ENCODE results near the gene CAPN12. TPM values are rescaled to one million over a fixed set of nuclear protein-coding genes. Genes with fewer than 3 reads are reported as not detected.

CAPN12 gene
- total and polyA plus RNA-seq, 9 donors, result 0.22 to 8.0 (median 3.1) TPM

DNA sequence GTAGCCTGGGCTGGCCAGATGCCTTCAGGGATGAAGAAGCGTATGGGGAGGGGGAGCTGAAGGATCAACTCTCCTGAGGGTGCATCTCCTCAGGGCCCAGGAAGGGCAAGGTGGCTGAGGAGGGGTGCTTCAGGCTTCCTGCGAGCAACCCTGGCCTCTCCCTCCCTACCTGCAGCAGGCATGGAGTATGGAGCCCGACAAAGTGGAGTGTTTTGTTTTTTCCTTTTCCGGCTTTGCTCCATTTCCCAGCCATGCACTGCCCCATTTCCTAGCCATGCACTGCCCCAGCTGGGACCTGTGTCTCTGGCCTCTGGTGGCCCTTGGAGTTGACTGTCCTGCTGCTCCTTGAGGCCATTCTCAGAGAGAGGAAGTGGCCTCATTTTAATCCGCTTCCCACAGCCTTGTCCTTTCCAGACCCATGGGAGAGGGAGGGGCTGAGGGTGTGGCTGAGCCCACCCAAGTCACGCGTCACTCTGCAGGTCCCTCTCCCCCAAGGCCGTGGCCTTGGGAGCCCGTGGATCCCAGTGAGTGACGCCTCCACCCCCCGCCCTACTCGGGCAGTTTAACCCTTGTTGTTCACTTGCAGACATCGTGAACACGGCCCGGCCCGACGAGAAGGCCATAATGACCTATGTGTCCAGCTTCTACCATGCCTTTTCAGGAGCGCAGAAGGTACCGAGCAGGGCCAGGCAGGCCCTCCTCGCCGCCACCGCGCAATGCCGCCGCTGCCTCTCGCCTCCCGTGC is 34.4 kb downstream of the CAPN12 start:
- Histone ChIP-seq H3K9me3 (no peaks in the 10 kb centered on the region), H3K4me3 (no peak overlapping the region), H3K36me3 (no peaks in the 10 kb centered on the region), H3K27ac (peak overlapping the region; percentile 3 to 25), H3K4me1 (ENCODE audit: insufficient read depth) (peaks cover 22% of the 10 kb centered on the region), H3K27me3 (no peaks in the 10 kb centered on the region)
- intact Hi-C loops (cut with DNase I), result loop anchor here in 1 of 4 donors (5.0 kb wide), 1 partner anchor 58 kb away; no protein-coding TSS in a partner anchor
- TF ChIP-seq, protein P1, sequence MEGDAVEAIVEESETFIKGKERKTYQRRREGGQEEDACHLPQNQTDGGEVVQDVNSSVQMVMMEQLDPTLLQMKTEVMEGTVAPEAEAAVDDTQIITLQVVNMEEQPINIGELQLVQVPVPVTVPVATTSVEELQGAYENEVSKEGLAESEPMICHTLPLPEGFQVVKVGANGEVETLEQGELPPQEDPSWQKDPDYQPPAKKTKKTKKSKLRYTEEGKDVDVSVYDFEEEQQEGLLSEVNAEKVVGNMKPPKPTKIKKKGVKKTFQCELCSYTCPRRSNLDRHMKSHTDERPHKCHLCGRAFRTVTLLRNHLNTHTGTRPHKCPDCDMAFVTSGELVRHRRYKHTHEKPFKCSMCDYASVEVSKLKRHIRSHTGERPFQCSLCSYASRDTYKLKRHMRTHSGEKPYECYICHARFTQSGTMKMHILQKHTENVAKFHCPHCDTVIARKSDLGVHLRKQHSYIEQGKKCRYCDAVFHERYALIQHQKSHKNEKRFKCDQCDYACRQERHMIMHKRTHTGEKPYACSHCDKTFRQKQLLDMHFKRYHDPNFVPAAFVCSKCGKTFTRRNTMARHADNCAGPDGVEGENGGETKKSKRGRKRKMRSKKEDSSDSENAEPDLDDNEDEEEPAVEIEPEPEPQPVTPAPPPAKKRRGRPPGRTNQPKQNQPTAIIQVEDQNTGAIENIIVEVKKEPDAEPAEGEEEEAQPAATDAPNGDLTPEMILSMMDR (IDR thresholded peaks at IDR 0.05), result no peak
- TF ChIP-seq POLR2A (IDR thresholded peaks at IDR 0.05), result no peak
- TF ChIP-seq EP300 (IDR thresholded peaks at IDR 0.05), result no peak
- WGBS, 3 donors, result 65 to 77% (median 70%) methylated on average over 27 of the region's 27 CpGs
- no peak for DNase-seq

- H3K27ac ChIP-seq, result peak overlapping the region in 1 of 2 donors; percentile 3
- H3K9me3 ChIP-seq, result no peaks in the 10 kb centered on the region
- no peaks in the 10 kb centered on the region for H3K36me3 ChIP-seq
- intact Hi-C loops (cut with DNase I), result no loop called here
- WGBS, 3 donors, result 87 to 94% (median 88%) methylated on average over 10 of the region's 10 CpGs
- H3K4me3 ChIP-seq, result no peak overlapping the region
- no peak for DNase-seq
- TF ChIP-seq EP300 (IDR thresholded peaks at IDR 0.05), result no peak
- TF ChIP-seq, protein P1 (IDR thresholded peaks at IDR 0.05), result no peak
- TF ChIP-seq POLR2A (IDR thresholded peaks at IDR 0.05), result no peak
- H3K4me1 ChIP-seq (ENCODE audit: insufficient read depth), result peaks cover 20% of the 10 kb centered on the region
- H3K27me3 ChIP-seq, result no peaks in the 10 kb centered on the region
These were observed 35.2 kb downstream of the CAPN12 start for GRCh38 chr19:38709119-38709518.

DNA sequence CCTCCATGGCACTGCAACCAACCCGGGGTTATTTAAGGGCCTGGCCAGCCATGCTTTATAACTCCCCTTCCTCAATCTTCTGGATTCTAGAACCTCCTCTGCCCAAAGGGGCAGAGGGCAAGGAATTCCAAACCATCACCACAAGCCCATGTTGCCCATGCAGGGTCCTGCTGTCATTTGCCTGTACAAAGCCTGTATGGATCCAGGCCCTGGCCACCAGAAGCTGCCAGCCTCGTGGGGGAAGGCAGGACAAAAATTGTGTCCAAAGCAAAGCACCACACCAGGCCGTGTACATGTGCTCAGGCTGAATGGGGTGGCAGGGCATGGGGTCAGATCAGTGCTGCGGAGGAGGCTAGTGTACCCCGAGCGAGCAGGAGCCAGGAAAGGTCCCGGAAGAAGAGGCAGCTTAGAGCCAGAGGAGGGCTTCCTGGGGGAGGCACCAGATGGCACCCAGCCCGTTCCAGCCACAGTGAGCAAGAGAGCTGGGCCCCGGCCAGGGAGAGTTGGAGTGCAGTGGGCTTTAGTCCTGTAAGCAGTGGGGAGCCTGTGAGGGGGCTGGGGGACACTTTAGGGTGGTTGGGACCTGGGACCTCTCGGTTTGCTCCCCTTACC is 35.8 kb downstream of the CAPN12 start:
- no peaks in the 10 kb centered on the region for H3K36me3 ChIP-seq
- no peak for DNase-seq
- H3K27ac ChIP-seq, result no peak overlapping the region
- H3K9me3 ChIP-seq, result no peaks in the 10 kb centered on the region
- no peak overlapping the region for H3K4me3 ChIP-seq
- intact Hi-C loops (cut with DNase I), result no loop called here
- WGBS, 3 donors, result 63 to 74% (median 71%) methylated on average over 10 of the region's 10 CpGs
- TF ChIP-seq, protein P1 (IDR thresholded peaks at IDR 0.05), result no peak
- no peak for TF ChIP-seq EP300 (IDR thresholded peaks at IDR 0.05)
- no peak for TF ChIP-seq POLR2A (IDR thresholded peaks at IDR 0.05)
- no peaks in the 10 kb centered on the region for H3K27me3 ChIP-seq
- H3K4me1 ChIP-seq (ENCODE audit: insufficient read depth), result peaks cover 20% of the 10 kb centered on the region

- DNase-seq, result peak in 2 of 5 donors; percentile 62 to 65
These were observed 36.7 kb downstream of the CAPN12 start for GRCh38 chr19:38707512-38708114.

More at GRCh38 chr19:38707512-38708114, 36.7 kb downstream of the CAPN12 start:
- intact Hi-C loops (cut with DNase I), result no loop called here
- Histone ChIP-seq H3K9me3 (no peaks in the 10 kb centered on the region), H3K27me3 (no peaks in the 10 kb centered on the region), H3K4me1 (ENCODE audit: insufficient read depth) (peaks cover 13% of the 10 kb centered on the region), H3K4me3 (no peak overlapping the region), H3K27ac (no peak overlapping the region), H3K36me3 (no peaks in the 10 kb centered on the region)
- 68 to 73% (median 70%) methylated on average over 10 of the region's 10 CpGs for WGBS, 3 donors
- TF ChIP-seq, protein P1 (IDR thresholded peaks at IDR 0.05), result no peak
- TF ChIP-seq POLR2A (IDR thresholded peaks at IDR 0.05), result no peak
- no peak for TF ChIP-seq EP300 (IDR thresholded peaks at IDR 0.05)
